CD4-positive, alpha-beta T cell (primary cell): ENCODE measurements around the gene TBC1D22A. TPM values are rescaled to one million over a fixed set of nuclear protein-coding genes. Genes with fewer than 3 reads are reported as not detected.

Experiments
- ATAC-seq: fragments of 200-7000 bp; cut with Tn5 transposase; one replicate; pipeline ENCODE4 v1.10.0; 2022; ENCODE audit warnings: mild to moderate bottlenecking; ENCODE audit not compliant: poor library complexity
- CTCF ChIA-PET: fragments of 350-600 bp; sonication (Branson Sonifier 250); formaldehyde crosslinking; loops from one replicate; lab custom pipeline; 2021; ENCODE audit warnings: antibody characterized with exemption, inconsistent platforms; lab: Charles Lee
- POLR2A ChIA-PET: fragments of 350-600 bp; sonication (Branson Sonifier 250); formaldehyde crosslinking; loops from one replicate; lab custom pipeline; 2021; ENCODE audit warnings: antibody characterized with exemption, inconsistent platforms; lab: Charles Lee
- DNase-seq, 14 experiments: peaks; one replicate each; pipeline ENCODE4 v3.0.0-alpha.2; 2013 to 2020; ENCODE audit warnings: mixed read lengths in 2 of 14
- H3K27ac ChIP-seq, 2 donors: one replicate each; pipeline versions ENCODE4 v1.5.1 to v1.7.0; 2013; ENCODE audit warnings: low read length in 2 of 2, low read depth in 1 of 2, mild to moderate bottlenecking in 1 of 2
- H3K27me3 ChIP-seq, 2 experiments: 1 replicate in 1 of 2; 2 replicates in 1 of 2; pipeline versions ENCODE4 v1.6.1 to v1.7.0; 2013; ENCODE audit warnings: low read length in 2 of 2, control low read depth in 1 of 2, mild to moderate bottlenecking in 1 of 2, moderate library complexity in 1 of 2; ENCODE audit not compliant: insufficient read depth in 2 of 2, control insufficient read depth in 1 of 2
- H3K36me3 ChIP-seq: one replicate; pipeline ENCODE4 v1.6.1; 2013; ENCODE audit warnings: low read length, control low read depth; ENCODE audit not compliant: insufficient read depth
- H3K4me1 ChIP-seq: one replicate; pipeline ENCODE4 v1.6.1; 2013; ENCODE audit warnings: low read length, control low read depth; ENCODE audit not compliant: insufficient read depth
- H3K4me3 ChIP-seq: one replicate; pipeline ENCODE4 v1.5.1; 2013; ENCODE audit warnings: mild to moderate bottlenecking, low read length, moderate library complexity
- H3K9me3 ChIP-seq, 2 experiments: 1 replicate in 1 of 2; 2 replicates in 1 of 2; pipeline versions ENCODE4 v1.6.1 to v1.7.0; 2013; ENCODE audit warnings: low read length in 2 of 2, mild to moderate bottlenecking in 2 of 2, control low read depth in 1 of 2, moderate library complexity in 1 of 2; ENCODE audit not compliant: control insufficient read depth in 1 of 2, insufficient read depth in 1 of 2
- H3K27ac Mint-ChIP-seq: one replicate; pipeline ENCODE4 v1.8.0; 2020; ENCODE audit warnings: mixed read lengths
- H3K27me3 Mint-ChIP-seq: one replicate; pipeline ENCODE4 v1.8.0; 2021; ENCODE audit warnings: mixed read lengths
- H3K36me3 Mint-ChIP-seq: one replicate; pipeline ENCODE4 v1.8.0; 2021; ENCODE audit warnings: low read depth, mixed read lengths
- H3K4me1 Mint-ChIP-seq: one replicate; pipeline ENCODE4 v1.8.0; 2021; ENCODE audit warnings: low read depth, mixed read lengths
- H3K4me3 Mint-ChIP-seq: one replicate; pipeline ENCODE4 v1.8.0; 2020; ENCODE audit warnings: mild to moderate bottlenecking, mixed read lengths
- H3K9me3 Mint-ChIP-seq: one replicate; pipeline ENCODE4 v1.8.0; 2020; ENCODE audit warnings: mixed read lengths
- intact Hi-C, 2 experiments: fragments of 100-400 bp; cut with DNase I in 1 of 2; cut with micrococcal nuclease in 1 of 2; formaldehyde crosslinking; loops; one replicate each; pipeline versions ENCODE4 v1.15.1 to v1.9.0; 2023 to 2025; cut with DNase I, micrococcal nuclease
- total RNA-seq, 174 experiments: library from RNA in 2 of 174; stranded (reverse) in 2 of 174; gene quantifications; one replicate each; pipeline ENCODE4 v1.2.3 and lab custom pipeline; 2021 to 2026
- TF ChIP-seq, protein P1 (sequence below): fragments of 200-600 bp; IDR thresholded peaks from one replicate; pipeline ENCODE4 v1.8.0; 2022; ENCODE audit warnings: antibody characterized with exemption, mild to moderate bottlenecking

The TBC1D22A gene
- total RNA-seq, 2 experiments from 2014 or later = 27.1 to 31.7 TPM

DNA sequence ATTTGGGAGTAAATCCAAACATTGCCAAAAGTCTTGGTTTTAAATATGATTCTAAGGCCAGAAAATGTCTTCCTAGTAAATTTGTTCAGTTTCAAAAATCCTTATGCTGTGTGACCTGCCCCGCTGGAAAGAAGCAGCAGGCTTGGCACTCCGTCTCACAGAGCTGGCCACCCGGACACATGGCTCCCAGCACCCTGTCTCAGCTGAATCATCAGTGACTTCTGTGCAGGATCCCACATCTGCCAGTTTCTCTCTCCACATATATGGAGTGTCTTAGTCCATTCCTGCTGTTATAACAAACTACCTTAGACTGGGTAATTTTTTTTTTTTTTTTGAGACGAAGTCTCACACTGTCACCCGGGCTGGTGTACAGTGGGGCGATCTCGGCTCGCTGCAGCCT is 356.7 kb downstream of the TBC1D22A start:
- intact Hi-C loops = no loop called here
- Mint-ChIP-seq H3K4me3 (no peak overlapping the region), H3K27ac (no peak overlapping the region), H3K27me3 (no peaks in the 10 kb centered on the region), H3K9me3 (no peaks in the 10 kb centered on the region), H3K36me3 (no peaks in the 10 kb centered on the region), H3K4me1 (no peaks in the 10 kb centered on the region)
- H3K4me1 ChIP-seq = no peaks in the 10 kb centered on the region
- TF ChIP-seq, protein P1, sequence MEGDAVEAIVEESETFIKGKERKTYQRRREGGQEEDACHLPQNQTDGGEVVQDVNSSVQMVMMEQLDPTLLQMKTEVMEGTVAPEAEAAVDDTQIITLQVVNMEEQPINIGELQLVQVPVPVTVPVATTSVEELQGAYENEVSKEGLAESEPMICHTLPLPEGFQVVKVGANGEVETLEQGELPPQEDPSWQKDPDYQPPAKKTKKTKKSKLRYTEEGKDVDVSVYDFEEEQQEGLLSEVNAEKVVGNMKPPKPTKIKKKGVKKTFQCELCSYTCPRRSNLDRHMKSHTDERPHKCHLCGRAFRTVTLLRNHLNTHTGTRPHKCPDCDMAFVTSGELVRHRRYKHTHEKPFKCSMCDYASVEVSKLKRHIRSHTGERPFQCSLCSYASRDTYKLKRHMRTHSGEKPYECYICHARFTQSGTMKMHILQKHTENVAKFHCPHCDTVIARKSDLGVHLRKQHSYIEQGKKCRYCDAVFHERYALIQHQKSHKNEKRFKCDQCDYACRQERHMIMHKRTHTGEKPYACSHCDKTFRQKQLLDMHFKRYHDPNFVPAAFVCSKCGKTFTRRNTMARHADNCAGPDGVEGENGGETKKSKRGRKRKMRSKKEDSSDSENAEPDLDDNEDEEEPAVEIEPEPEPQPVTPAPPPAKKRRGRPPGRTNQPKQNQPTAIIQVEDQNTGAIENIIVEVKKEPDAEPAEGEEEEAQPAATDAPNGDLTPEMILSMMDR = no peak
- H3K4me3 ChIP-seq = no peak overlapping the region
- no peaks in the 10 kb centered on the region for H3K27me3 ChIP-seq
- H3K36me3 ChIP-seq = peaks cover 5% of the 10 kb centered on the region
- POLR2A ChIA-PET = no interaction called here
- ATAC-seq = no peak
- H3K9me3 ChIP-seq = no peaks in the 10 kb centered on the region
- CTCF ChIA-PET = no interaction called here
- no peak for DNase-seq
- no peak overlapping the region for H3K27ac ChIP-seq

DNA sequence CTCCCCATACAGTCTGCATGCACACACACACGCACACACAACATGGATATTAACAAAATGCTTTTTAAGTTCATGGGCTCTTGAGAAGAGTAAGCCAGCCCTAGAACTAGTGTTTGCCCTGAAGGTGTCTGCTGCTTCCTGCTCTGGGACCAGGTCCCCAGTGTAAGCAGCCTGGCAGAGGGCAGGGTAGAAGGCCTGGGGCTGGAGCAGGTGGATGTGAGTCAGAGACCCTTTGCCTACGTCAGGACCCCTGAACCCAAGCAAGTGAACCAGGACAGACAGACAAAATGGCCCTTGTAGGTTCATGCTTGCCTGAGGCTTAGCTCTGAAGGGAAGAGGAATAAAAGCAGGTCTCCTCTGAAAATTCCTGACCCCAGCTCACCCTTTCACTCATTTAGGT is 357.9 kb downstream of the TBC1D22A start:
- ATAC-seq = no peak
- POLR2A ChIA-PET = no interaction called here
- peaks cover 2% of the 10 kb centered on the region for H3K36me3 ChIP-seq
- TF ChIP-seq, protein P1 = no peak
- Mint-ChIP-seq H3K27ac (no peak overlapping the region), H3K27me3 (no peaks in the 10 kb centered on the region), H3K4me1 (no peaks in the 10 kb centered on the region), H3K36me3 (no peaks in the 10 kb centered on the region), H3K9me3 (no peaks in the 10 kb centered on the region), H3K4me3 (no peak overlapping the region)
- intact Hi-C loops = no loop called here
- CTCF ChIA-PET = no interaction called here
- no peak overlapping the region for H3K27ac ChIP-seq
- H3K9me3 ChIP-seq = no peaks in the 10 kb centered on the region
- no peak overlapping the region for H3K4me3 ChIP-seq
- no peak for DNase-seq
- H3K4me1 ChIP-seq = no peaks in the 10 kb centered on the region
- no peaks in the 10 kb centered on the region for H3K27me3 ChIP-seq

DNA sequence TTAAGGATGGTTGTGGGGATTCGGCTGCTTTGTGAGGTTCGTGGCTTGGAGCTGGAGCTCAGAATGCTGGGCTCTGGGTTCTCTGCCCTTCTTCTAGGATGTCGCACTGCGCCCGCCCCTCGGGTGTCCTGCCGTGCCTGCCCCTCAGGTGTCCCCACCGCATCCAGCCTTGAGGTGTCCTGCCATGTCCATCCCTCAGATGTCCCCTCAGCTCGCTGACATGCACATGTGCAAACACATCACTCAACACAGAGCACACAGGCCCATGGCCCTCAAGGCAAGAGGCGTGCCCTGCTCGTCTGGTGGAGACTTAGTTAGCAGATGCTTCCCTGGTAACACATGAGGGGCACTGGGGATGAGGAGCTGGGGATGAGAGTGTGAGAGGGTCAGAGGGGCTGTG is 359.3 kb downstream of the TBC1D22A start:
- DNase-seq (no peak), ATAC-seq (no peak)
- CTCF ChIA-PET = no interaction called here
- TF ChIP-seq, protein P1 = no peak
- Histone ChIP-seq H3K9me3 (no peaks in the 10 kb centered on the region), H3K4me1 (no peaks in the 10 kb centered on the region), H3K27me3 (no peaks in the 10 kb centered on the region), H3K4me3 (no peak overlapping the region), H3K36me3 (no peaks in the 10 kb centered on the region), H3K27ac (no peak overlapping the region)
- intact Hi-C loops = no loop called here
- Mint-ChIP-seq H3K36me3 (peaks cover 2% of the 10 kb centered on the region), H3K9me3 (no peaks in the 10 kb centered on the region), H3K27me3 (no peaks in the 10 kb centered on the region), H3K4me1 (no peaks in the 10 kb centered on the region), H3K27ac (no peak overlapping the region), H3K4me3 (no peak overlapping the region)
- POLR2A ChIA-PET = no interaction called here
